ENCODE results near the gene ZNF792.
"Not testable (repeated sequence)": the region's sequence is repeated elsewhere in the genome, so short reads cannot be mapped to it uniquely, and the experiment has no call there.

Gene ZNF792

DNA sequence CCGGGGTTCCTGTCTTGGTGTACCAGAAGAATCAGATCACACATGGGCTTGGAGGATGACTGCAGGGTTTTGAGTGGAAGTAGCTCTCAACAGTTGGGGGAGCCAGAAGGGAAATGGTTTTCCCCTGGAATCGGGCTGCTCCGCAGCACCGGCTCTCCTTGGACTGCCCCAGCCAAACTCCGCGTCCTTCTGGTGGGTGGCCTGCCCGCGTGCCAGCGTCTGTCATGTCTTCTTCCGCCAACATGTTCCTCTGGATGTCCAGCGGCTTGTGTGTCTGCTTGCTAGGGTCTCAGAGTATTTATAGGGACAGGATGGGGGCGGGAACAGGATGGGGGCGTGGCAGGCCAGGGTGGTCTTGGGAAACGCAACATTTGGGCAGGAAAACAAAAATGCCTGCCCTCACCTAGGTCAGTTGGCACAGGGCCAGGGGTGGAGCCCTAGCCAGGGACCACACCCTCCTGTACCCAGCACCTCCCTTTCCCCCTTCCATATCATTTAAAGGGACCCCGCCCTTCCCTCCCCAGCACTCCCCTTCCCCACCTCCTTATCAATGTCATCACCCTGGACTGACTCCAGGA lies 38.7 kb downstream of the ZNF792 start:
- no peak for DNase-seq (ENCODE audit: low read depth)

DNA sequence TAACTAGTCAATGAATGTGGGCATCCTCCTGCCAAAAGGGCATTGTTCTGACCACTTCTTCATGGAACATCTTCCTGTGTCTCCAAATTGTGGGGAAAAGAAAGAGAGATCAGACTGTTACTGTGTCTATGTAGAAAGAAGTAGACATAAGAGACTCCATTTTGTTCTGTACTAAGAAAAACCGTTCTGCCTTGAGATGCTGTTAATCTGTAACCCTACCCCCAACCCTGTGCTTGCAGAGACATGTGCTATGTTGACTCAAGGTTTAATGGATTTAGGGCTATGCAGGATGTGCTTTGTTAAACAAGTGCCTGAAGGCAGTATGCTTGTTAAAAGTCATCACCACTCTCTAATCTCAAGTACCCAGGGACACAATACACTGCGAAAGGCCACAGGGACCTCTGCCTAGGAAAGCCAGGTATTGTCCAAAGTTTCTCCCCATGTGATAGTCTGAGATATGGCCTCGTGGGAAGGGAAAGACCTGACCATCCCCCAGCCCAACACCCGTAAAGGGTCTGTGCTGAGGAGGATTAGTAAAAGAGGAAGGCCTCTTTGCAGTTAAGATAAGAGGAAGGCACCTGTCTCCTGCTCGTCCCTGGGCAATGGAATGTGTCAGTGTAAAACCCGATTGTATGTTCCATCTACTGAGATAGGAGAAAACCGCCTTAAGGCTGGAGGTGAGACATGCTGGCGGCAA lies 43.8 kb downstream of the ZNF792 start:
- DNase-seq (ENCODE audit: low read depth) = not testable (repeated sequence)

DNA sequence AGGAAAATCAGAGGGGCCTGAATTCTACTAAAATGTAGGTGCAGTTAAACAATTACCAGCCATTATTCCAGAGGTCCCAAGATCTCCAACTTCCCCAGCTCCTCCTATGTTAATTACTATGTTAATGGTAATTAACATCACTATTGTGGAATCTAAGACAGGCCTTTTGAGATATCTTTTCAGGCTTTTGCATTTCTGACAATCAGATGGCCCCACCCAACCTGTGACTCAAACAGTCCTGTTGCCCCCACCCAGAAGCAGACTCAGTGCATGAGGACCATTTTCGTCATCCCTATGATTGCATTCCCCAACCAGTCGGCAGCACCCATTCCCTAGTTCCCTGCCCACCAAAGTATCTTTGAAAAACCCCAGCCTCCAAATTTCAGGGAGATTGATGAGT lies 45.8 kb downstream of the ZNF792 start:
- DNase-seq (ENCODE audit: low read depth) = no peak

DNA sequence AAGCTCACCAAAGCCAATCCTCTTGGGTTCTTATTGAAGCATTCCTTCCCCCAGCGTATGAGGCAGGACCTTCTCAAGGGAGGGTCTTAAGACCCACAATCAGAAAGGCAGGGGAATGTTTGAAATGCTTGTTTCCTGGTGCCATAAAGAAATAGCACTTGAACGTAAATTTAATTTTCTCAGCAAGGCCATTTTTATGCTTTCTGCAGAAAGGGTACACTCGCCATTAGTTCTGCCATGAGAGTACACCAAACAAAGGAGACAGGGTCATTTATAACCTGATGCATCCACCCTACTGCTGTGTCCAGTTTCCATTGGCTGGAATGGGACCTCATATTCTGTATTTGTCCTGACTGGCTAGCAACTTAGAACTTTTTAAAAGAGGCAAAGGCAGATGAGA lies 46.9 kb downstream of the ZNF792 start:
- DNase-seq (ENCODE audit: low read depth) = not testable (repeated sequence)

DNA sequence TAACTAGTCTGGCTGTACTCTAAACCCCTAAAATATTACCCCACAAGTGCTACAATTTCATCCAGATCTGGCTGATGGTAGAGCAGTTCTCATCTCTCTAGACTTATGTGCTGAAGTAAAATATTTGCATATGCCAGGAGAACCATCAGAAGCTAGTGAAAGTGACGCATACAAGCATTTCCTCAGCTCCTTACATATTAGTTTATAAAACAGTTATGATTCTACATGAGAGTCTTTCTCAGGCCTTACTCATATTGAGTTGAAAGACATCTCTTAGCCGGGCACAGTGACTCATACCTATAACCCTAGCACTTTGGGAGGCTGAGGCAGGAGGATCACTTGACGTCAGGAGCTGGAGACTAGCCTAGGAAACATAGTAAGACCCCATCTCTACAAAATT lies 53.3 kb downstream of the ZNF792 start:
- no peak for DNase-seq (ENCODE audit: low read depth)

Data from HS-27A (cell line).